HepG2 (cell line): ENCODE data around the gene RGL3. TPM values are rescaled to one million over a fixed set of nuclear protein-coding genes. Genes with fewer than 3 reads are reported as not detected.
A peak's percentile ranks its signal among the peaks of the same experiment; 100 is the strongest.

Experiments used
- CHD2 ChIP-seq: IDR thresholded peaks from 2 replicates; pipeline ENCODE4 v1.6.1; 2011; ENCODE audit warnings: low read depth, low read length, improper control_type of control experiment
- FOXO1 ChIP-seq: sonication (generic); formaldehyde crosslinking; IDR thresholded peaks from 2 replicates; pipeline ENCODE4 v1.4.0; 2020; ENCODE audit warnings: missing genetic modification reagents
- GLI4 ChIP-seq: sonication (generic); formaldehyde crosslinking; IDR thresholded peaks from 2 replicates; pipeline ENCODE4 v1.5.1; 2020; ENCODE audit warnings: missing genetic modification reagents, mild to moderate bottlenecking, moderate library complexity, borderline replicate concordance
- KAT7 ChIP-seq: IDR thresholded peaks from 2 replicates; pipeline ENCODE4 v1.6.1; 2018; ENCODE audit warnings: borderline replicate concordance, missing compliant biosample characterization
- KLF6 ChIP-seq: IDR thresholded peaks from 2 replicates; pipeline ENCODE4 v1.8.0; 2016; ENCODE audit warnings: missing biosample characterization, missing genetic modification reagents
- NFATC3 ChIP-seq: sonication (generic); formaldehyde crosslinking; IDR thresholded peaks from 2 replicates; pipeline ENCODE4 v1.5.1; 2020; ENCODE audit warnings: mild to moderate bottlenecking, missing genetic modification reagents
- SPEN ChIP-seq: sonication (generic); formaldehyde crosslinking; IDR thresholded peaks from 2 replicates; pipeline ENCODE4 v1.5.1; 2020; ENCODE audit warnings: low read depth, mild to moderate bottlenecking, missing genetic modification reagents
- TEAD3 ChIP-seq: optimal IDR thresholded peaks from 2 replicates; pipeline ENCODE3; 2016; ENCODE audit warnings: borderline replicate concordance
- ZNF143 ChIP-seq: sonication (generic); formaldehyde crosslinking; IDR thresholded peaks from 2 replicates; pipeline ENCODE4 v1.4.0; 2020; ENCODE audit warnings: missing genetic modification reagents
- ZNF225 ChIP-seq: sonication (generic); formaldehyde crosslinking; IDR thresholded peaks from 2 replicates; pipeline ENCODE4 v1.4.0; 2020; ENCODE audit warnings: mild to moderate bottlenecking, missing genetic modification reagents
- ZNF251 ChIP-seq: sonication (generic); formaldehyde crosslinking; IDR thresholded peaks from 2 replicates; pipeline ENCODE4 v1.9.0; 2021; ENCODE audit warnings: mild to moderate bottlenecking, missing genetic modification reagents
- ZNF3 ChIP-seq: IDR thresholded peaks from 2 replicates; pipeline ENCODE4 v1.7.0; 2017; ENCODE audit warnings: inconsistent platforms
- ZNF468 ChIP-seq: sonication (generic); formaldehyde crosslinking; IDR thresholded peaks from 2 replicates; pipeline ENCODE4 v1.8.0; 2022; ENCODE audit warnings: mild to moderate bottlenecking, moderate library complexity, missing genetic modification reagents
- ZNF564 ChIP-seq: sonication (generic); formaldehyde crosslinking; IDR thresholded peaks from 2 replicates; pipeline ENCODE4 v1.8.1; 2023; ENCODE audit warnings: mild to moderate bottlenecking, missing genetic modification reagents
- ZNF766 ChIP-seq: sonication (generic); formaldehyde crosslinking; IDR thresholded peaks from 2 replicates; pipeline ENCODE4 v1.5.0; 2020; ENCODE audit warnings: missing genetic modification reagents, borderline replicate concordance
- polyA plus RNA-seq, 8 experiments: library from polyadenylated mRNA; depleted of rRNA in 3 of 8; stranded (reverse) in 7 of 8; unstranded in 1 of 8; fragments of >200 nt; fragmentation: Illumina TruSeq in 4 of 8; extraction: Trizol in 4 of 8; gene quantifications; 2 replicates each; pipeline versions ENCODE4 v1.2.1 to v1.2.3, GENCODE V29; 2011 to 2016; ENCODE audit warnings: low read depth in 4 of 8, missing spikeins in 1 of 8, mixed read lengths in 1 of 8; ENCODE audit not compliant: insufficient read depth in 1 of 8
- total RNA-seq, 5 experiments: library from RNA; depleted of rRNA; stranded (reverse); fragments of >200 nt; fragmentation: Illumina TruSeq; extraction: Trizol; gene quantifications; 2 replicates each; pipeline ENCODE4 v1.2.3, GENCODE V29; 2016; ENCODE audit warnings: low read depth in 1 of 5
- TF ChIP-seq, protein P1 (sequence below): sonication (generic); formaldehyde crosslinking; IDR thresholded peaks from 2 replicates; pipeline ENCODE4 v1.4.0; 2020; ENCODE audit warnings: mild to moderate bottlenecking, missing genetic modification reagents
- TF ChIP-seq, protein P2 (sequence below): sonication (generic); formaldehyde crosslinking; conservative IDR thresholded peaks from 2 replicates; pipeline ENCODE4 v1.5.0; 2020; ENCODE audit warnings: missing genetic modification reagents
- TF ChIP-seq, protein P3 (sequence below): fragments of 450-650 bp; IDR thresholded peaks from 2 replicates; pipeline ENCODE4 v1.6.1; 2017; ENCODE audit warnings: mild to moderate bottlenecking

Gene RGL3
- total and polyA plus RNA-seq, 2 of the 13 experiments (the other 11 are each of a cell fraction or from before 2014, with no cell fraction given), result 4.2 to 7.6 TPM

DNA sequence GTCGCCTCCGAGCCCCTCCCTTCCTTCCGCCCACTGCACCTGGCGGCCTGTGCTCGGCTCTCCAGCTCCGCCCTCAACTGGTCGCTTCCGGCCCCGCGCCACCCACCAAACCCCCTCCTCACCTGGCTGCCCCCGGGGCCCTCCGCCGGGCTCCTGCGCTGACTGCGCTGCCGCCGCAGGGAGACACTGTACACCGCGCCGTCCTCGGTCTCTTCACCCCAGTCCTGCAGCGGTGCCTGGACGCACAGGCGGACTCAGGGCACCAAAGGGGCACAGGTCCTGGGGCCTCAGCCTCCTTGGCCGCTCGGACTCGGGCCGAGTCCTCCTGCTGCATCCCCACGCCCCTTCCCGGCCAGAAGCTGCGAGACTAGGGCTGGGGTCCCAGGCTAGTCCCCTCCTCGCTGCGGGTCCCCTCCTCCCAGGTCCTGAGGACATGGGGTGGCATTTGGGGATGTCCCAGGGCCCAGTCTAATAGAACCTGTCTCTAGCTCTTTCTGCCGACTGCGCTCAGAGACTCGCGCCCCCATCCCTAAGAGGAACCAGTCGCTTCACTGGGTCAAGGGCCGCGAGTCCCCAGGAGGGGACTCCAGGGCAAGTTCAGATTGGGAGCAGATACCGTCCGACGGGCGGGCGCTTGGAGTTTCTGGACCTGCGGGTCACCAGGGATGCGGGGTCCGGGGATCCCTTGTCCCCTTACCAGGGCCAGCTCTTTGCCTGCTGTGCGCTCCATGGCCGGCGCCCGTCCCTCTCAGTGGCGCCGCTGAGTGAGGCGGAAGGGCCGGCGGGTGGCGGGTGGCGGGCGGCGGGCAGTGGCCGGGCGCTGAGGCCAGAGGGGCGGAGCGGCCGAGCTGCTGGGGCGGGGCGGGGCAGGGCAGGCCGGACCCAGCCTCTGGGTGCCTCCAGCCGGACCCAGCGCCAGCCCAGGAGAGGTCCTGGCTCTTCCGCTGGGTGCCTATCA, at the start of gene RGL3 (continued):
- TF ChIP-seq, protein P1, sequence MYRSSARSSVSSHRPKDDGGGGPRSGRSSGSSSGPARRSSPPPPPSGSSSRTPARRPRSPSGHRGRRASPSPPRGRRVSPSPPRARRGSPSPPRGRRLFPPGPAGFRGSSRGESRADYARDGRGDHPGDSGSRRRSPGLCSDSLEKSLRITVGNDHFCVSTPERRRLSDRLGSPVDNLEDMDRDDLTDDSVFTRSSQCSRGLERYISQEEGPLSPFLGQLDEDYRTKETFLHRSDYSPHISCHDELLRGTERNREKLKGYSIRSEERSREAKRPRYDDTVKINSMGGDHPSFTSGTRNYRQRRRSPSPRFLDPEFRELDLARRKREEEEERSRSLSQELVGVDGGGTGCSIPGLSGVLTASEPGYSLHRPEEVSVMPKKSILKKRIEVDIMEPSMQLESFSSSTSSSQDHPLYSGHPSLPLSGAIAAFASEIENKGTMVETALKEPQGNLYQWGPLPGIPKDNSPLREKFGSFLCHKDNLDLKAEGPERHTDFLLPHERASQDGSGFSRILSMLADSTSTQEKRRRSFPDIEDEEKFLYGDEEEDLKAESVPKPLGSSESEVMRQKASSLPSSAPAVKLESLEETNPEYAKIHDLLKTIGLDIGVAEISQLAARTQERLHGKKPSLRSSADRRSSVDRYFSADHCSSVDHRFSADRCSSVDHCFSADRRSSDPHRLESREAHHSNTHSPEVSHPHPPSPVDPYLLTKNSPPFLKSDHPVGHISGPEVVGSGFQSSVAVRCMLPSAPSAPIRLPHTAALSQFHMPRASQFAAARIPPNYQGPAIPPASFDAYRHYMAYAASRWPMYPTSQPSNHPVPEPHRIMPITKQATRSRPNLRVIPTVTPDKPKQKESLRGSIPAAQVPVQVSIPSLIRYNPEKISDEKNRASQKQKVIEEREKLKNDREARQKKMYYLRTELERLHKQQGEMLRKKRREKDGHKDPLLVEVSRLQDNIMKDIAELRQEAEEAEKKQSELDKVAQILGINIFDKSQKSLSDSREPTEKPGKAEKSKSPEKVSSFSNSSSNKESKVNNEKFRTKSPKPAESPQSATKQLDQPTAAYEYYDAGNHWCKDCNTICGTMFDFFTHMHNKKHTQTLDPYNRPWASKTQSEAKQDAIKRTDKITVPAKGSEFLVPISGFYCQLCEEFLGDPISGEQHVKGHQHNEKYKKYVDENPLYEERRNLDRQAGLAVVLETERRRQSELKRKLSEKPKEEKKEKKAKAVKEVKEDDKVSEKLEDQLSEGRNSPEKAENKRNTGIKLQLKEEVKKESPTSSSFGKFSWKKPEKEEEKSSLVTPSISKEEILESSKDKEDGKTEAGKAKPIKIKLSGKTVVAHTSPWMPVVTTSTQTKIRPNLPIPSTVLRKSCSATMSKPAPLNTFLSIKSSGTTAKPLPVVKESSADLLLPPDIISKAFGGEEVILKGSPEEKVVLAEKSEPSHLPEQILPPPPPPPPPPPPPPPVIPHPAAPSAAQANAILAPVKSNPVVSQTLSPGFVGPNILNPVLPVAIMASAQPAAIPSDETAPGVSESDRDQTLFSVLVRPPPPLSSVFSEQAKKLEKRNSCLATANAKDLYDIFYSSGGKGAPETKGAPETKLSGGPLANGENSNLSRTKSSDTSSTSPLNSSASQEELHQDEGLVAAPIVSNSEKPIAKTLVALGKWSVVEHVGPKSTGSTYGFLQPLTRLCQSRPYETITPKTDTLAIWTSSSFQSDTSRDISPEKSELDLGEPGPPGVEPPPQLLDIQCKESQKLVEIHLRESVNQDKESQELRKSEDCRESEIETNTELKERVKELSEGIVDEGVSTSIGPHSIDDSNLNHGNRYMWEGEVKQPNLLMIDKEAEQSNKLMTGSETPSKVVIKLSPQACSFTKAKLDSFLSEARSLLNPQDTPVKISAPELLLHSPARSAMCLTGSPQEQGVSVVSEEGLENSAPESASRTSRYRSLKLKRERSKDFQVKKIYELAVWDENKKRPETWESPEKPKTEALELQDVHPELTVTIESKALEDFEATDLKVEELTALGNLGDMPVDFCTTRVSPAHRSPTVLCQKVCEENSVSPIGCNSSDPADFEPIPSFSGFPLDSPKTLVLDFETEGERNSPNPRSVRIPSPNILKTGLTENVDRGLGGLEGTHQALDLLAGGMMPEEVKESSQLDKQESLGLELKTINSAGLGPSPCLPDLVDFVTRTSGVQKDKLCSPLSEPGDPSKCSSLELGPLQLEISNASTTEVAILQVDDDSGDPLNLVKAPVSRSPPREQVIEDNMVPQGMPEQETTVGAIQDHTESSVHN, result no peak
- TF ChIP-seq KAT7 (CRISPR knock-in tag) (no peak), ZNF251 (CRISPR knock-in tag) (no peak), CHD2 (no peak), ZNF564 (CRISPR knock-in tag) (no peak), FOXO1 (no peak), ZNF3 (no peak), SPEN (CRISPR knock-in tag) (peak; percentile 35), NFATC3 (CRISPR knock-in tag) (no peak), ZNF143 (CRISPR knock-in tag) (no peak), KLF6 (no peak), GLI4 (CRISPR knock-in tag) (no peak), TEAD3 (no peak), ZNF468 (CRISPR knock-in tag) (no peak), ZNF766 (CRISPR knock-in tag) (no peak), ZNF225 (peak; percentile 88; the same call in 1 of the 2 replicates)
- TF ChIP-seq, protein P2, sequence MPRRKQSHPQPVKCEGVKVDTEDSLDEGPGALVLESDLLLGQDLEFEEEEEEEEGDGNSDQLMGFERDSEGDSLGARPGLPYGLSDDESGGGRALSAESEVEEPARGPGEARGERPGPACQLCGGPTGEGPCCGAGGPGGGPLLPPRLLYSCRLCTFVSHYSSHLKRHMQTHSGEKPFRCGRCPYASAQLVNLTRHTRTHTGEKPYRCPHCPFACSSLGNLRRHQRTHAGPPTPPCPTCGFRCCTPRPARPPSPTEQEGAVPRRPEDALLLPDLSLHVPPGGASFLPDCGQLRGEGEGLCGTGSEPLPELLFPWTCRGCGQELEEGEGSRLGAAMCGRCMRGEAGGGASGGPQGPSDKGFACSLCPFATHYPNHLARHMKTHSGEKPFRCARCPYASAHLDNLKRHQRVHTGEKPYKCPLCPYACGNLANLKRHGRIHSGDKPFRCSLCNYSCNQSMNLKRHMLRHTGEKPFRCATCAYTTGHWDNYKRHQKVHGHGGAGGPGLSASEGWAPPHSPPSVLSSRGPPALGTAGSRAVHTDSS (CRISPR knock-in tag), result no peak
- TF ChIP-seq, protein P3, sequence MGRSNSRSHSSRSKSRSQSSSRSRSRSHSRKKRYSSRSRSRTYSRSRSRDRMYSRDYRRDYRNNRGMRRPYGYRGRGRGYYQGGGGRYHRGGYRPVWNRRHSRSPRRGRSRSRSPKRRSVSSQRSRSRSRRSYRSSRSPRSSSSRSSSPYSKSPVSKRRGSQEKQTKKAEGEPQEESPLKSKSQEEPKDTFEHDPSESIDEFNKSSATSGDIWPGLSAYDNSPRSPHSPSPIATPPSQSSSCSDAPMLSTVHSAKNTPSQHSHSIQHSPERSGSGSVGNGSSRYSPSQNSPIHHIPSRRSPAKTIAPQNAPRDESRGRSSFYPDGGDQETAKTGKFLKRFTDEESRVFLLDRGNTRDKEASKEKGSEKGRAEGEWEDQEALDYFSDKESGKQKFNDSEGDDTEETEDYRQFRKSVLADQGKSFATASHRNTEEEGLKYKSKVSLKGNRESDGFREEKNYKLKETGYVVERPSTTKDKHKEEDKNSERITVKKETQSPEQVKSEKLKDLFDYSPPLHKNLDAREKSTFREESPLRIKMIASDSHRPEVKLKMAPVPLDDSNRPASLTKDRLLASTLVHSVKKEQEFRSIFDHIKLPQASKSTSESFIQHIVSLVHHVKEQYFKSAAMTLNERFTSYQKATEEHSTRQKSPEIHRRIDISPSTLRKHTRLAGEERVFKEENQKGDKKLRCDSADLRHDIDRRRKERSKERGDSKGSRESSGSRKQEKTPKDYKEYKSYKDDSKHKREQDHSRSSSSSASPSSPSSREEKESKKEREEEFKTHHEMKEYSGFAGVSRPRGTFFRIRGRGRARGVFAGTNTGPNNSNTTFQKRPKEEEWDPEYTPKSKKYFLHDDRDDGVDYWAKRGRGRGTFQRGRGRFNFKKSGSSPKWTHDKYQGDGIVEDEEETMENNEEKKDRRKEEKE, result no peak
